NB4 (cell line): Measurements from ENCODE around the gene CALD1.

Experiments used
- CTCF ChIP-seq: IDR thresholded peaks from one replicate; pipeline ENCODE4 v1.5.1; 2012; ENCODE audit warnings: low read depth, low read length
- MAX ChIP-seq: IDR thresholded peaks from 2 replicates; pipeline ENCODE4 v1.6.1; 2011; ENCODE audit warnings: low read depth, low read length
- POLR2A ChIP-seq: IDR thresholded peaks from 2 replicates; pipeline ENCODE4 v1.6.1; 2011; ENCODE audit warnings: mild to moderate bottlenecking; ENCODE audit not compliant: insufficient read length; ENCODE audit errors: extremely low read depth

- no peak for TF ChIP-seq CTCF
- no peak for TF ChIP-seq MAX
- no peak for TF ChIP-seq POLR2A
These were observed 216.7 kb downstream of the CALD1 start for GRCh38 chr7:134996097-134996550.
